ENCODE results near the gene PPIL1. TPM values are rescaled to one million over a fixed set of nuclear protein-coding genes. Genes with fewer than 3 reads are reported as not detected.

Gene PPIL1
- total and polyA plus RNA-seq, 2 of the 4 experiments (the other 2 are of a cell fraction) = 28.4 to 58.4 TPM

DNA sequence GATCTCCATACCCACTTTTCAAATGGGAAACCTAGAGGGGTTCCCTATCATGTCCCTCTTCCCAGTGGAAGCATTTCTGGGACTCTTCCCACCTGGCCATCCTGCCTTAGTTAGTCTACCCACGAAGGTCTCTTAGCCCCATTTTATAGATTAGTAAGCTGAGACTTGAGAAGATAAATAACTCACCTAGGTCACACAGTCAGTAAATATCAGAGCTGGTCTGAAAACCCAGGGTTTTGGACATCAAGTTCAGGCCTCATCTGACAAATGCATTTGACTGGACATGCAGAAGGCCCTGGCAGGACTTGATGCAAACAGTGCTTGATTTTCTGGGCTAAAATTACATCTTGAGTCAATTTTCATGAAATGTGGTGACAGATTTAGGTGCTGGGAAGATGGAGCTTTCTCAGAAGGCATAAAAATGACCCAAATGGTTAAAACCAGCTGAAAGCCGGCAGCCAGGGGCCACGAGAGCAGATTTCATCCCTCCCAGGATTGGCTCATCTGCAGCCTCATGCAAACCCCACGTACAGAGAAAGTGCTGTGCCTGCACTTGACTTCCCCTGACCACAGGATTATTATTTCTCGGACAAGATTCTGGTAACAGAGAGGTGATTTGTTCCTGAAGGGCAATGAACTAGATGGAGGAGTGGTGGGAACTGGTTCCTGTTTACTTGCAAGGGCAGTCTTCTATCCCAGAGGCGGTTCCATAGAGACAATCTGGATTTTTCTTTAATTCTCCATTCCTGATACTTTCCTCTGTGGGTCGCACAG is 58.5 kb downstream of the PPIL1 start:
- H4K5ac ChIP-seq (ENCODE audit: low read depth, low read length) = no peak overlapping the region
- H3K9me1 ChIP-seq (ENCODE audit: insufficient read depth, low read length) = no peaks in the 10 kb centered on the region; the same call in 1 of the 2 replicates
- no peaks in the 10 kb centered on the region for H3K79me1 ChIP-seq (ENCODE audit: low read depth in 1 of 2, low read length in 2 of 2)
- POLR2A ChIA-PET (ENCODE audit: unreplicated experiment) = no interaction called here
- no peaks in the 10 kb centered on the region for H3K9me3 ChIP-seq (ENCODE audit: control insufficient read depth, insufficient read depth, low read length)
- BruUV-seq (replicated peaks) = no TSS peak
- no peak overlapping the region for H2AFZ ChIP-seq (replicated peaks; ENCODE audit: low read length, poor library complexity)
- H3K27ac ChIP-seq (ENCODE audit: insufficient read depth, low read length) = no peak overlapping the region
- no peaks in the 10 kb centered on the region for H3K36me3 ChIP-seq (ENCODE audit: control insufficient read depth, insufficient read depth, low read length)
- H3K56ac ChIP-seq (ENCODE audit: extremely low read depth, insufficient read depth, low read length) = no peak overlapping the region
- H4K91ac ChIP-seq (ENCODE audit: insufficient read depth, low read depth, low read length) = no peak overlapping the region
- CTCF ChIA-PET = no interaction called here
- H2AK9ac ChIP-seq (replicated peaks; ENCODE audit: low read depth, low read length, poor library complexity) = no peak overlapping the region
- H3K27me3 ChIP-seq (ENCODE audit: control insufficient read depth, insufficient read depth, low read length) = peaks cover 18% of the 10 kb centered on the region
- no peak overlapping the region for H3K4ac ChIP-seq (ENCODE audit: low read depth, low read length)
- H4K20me1 ChIP-seq (ENCODE audit: insufficient read depth, low read length) = no peaks in the 10 kb centered on the region
- no peak overlapping the region for H3K23ac ChIP-seq (ENCODE audit: low read depth, low read length)
- no peak overlapping the region for H2BK15ac ChIP-seq (ENCODE audit: low read depth, low read length)
- no peak overlapping the region for H3K4me2 ChIP-seq (ENCODE audit: low read depth, low read length)
- DNase-seq (no peak), ATAC-seq (ENCODE audit: low read depth) (no peak)
- no peak for TF ChIP-seq RFX5 (IDR thresholded peaks at IDR 0.05; ENCODE audit: low read depth, low read length)
- TF ChIP-seq, protein P1, sequence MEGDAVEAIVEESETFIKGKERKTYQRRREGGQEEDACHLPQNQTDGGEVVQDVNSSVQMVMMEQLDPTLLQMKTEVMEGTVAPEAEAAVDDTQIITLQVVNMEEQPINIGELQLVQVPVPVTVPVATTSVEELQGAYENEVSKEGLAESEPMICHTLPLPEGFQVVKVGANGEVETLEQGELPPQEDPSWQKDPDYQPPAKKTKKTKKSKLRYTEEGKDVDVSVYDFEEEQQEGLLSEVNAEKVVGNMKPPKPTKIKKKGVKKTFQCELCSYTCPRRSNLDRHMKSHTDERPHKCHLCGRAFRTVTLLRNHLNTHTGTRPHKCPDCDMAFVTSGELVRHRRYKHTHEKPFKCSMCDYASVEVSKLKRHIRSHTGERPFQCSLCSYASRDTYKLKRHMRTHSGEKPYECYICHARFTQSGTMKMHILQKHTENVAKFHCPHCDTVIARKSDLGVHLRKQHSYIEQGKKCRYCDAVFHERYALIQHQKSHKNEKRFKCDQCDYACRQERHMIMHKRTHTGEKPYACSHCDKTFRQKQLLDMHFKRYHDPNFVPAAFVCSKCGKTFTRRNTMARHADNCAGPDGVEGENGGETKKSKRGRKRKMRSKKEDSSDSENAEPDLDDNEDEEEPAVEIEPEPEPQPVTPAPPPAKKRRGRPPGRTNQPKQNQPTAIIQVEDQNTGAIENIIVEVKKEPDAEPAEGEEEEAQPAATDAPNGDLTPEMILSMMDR (conservative IDR thresholded peaks at IDR 0.05; ENCODE audit: low read depth, low read length) = no peak
- in situ Hi-C loops (cut with MboI; ENCODE audit: low sequenced_read_pairs) (no loop called here), intact Hi-C loops (cut with micrococcal nuclease) (no loop called here), dilution Hi-C loops (cut with HindIII; ENCODE audit: low sequenced_read_pairs, unreplicated experiment) (no loop called here)
- H2AK5ac ChIP-seq (ENCODE audit: low read depth, low read length) = no peak overlapping the region
- no peak overlapping the region for H3K14ac ChIP-seq (replicated peaks; ENCODE audit: low read depth, low read length)
- H2BK20ac ChIP-seq (ENCODE audit: low read depth, low read length) = no peak overlapping the region
- H3K9ac ChIP-seq (ENCODE audit: low read depth, low read length) = no peak overlapping the region
- H3K4me1 ChIP-seq (ENCODE audit: control insufficient read depth, insufficient read depth, low read length) = peaks cover 5% of the 10 kb centered on the region
- no peak overlapping the region for H3K4me3 ChIP-seq (ENCODE audit: insufficient read depth, low read depth, low read length)
- no peak overlapping the region for H4K8ac ChIP-seq (ENCODE audit: low read depth in 2 of 2, low read length in 2 of 2)
- 90% methylated on average over 2 of the region's 7 CpGs; no CpG with 5 or more reads in 1 of the 2 experiments for WGBS, 2 experiments (ENCODE audit: extremely low coverage in 2 of 2, insufficient read length in 1 of 2)
- H2BK5ac ChIP-seq (ENCODE audit: low read depth, low read length, poor library complexity, severe bottlenecking) = no peak overlapping the region
- no peak overlapping the region for H3K18ac ChIP-seq (ENCODE audit: low read depth, low read length)
- H2BK120ac ChIP-seq (ENCODE audit: low read depth, low read length) = no peak overlapping the region

All from IMR-90 (cell line).